ENCODE results near the gene ADARB2. TPM values are rescaled to one million over a fixed set of nuclear protein-coding genes. Genes with fewer than 3 reads are reported as not detected.
A peak's percentile ranks its signal among the peaks of the same experiment; 100 is the strongest.

ADARB2 gene
- polyA plus RNA-seq, 3 donors = not detected

GRCh38 chr10:1241973-1242935 lies 495.1 kb downstream of the ADARB2 start:
- Histone ChIP-seq H3K4me2 (replicated peaks; ENCODE audit: extremely low read depth, low read length, poor library complexity, severe bottlenecking) (no peak overlapping the region), H3K79me2 (ENCODE audit: insufficient read depth, low read length) (no peaks in the 10 kb centered on the region), H3K27me3 (ENCODE audit: control insufficient read depth in 2 of 2, insufficient read depth in 2 of 2, low read length in 2 of 2) (peaks cover 0 to 6% of the 10 kb centered on the region in 2 donors), H3K27ac (ENCODE audit: low read depth in 1 of 2, low read length in 2 of 2) (no peak overlapping the region), H2AFZ (ENCODE audit: insufficient read depth, low read depth, low read length, poor library complexity, severe bottlenecking) (no peak overlapping the region), H3K4me3 (replicated peaks in 1 of 3; ENCODE audit: low read depth in 2 of 3, low read length in 3 of 3) (no peak overlapping the region), H4K20me1 (ENCODE audit: insufficient read depth, low read length) (no peaks in the 10 kb centered on the region), H3K4me1 (ENCODE audit: control insufficient read depth in 1 of 2, insufficient read depth in 2 of 2, low read length in 2 of 2) (no peaks in the 10 kb centered on the region), H3K36me3 (replicated peaks in 1 of 2; ENCODE audit: control insufficient read depth in 1 of 2, insufficient read depth in 2 of 2, low read length in 2 of 2) (no peaks in the 10 kb centered on the region), H3K9ac (ENCODE audit: insufficient read depth, low read length, poor library complexity, severe bottlenecking) (no peak overlapping the region), H3K9me3 (replicated peaks in 1 of 2; ENCODE audit: control insufficient read depth in 1 of 2, insufficient read depth in 1 of 2, low read length in 2 of 2) (peaks cover 0 to 8% of the 10 kb centered on the region in 2 donors)
- Mint-ChIP-seq H3K4me3 (no peak overlapping the region), H3K4me1 (no peaks in the 10 kb centered on the region), H3K27ac (no peak overlapping the region), H3K36me3 (no peaks in the 10 kb centered on the region), H3K27me3 (ENCODE audit: low read depth in 3 of 3) (peaks cover 12 to 20% (median 19%) of the 10 kb centered on the region in 3 donors), H3K9me3 (peaks cover 0 to 8% (median 3%) of the 10 kb centered on the region in 7 donors)
- intact Hi-C loops (cut with micrococcal nuclease) = no loop called here
- no peak for DNase-seq
- WGBS (ENCODE audit: insufficient coverage) = 92% methylated on average over 32 of the region's 34 CpGs
- no peak for TF ChIP-seq CTCF (IDR thresholded peaks at IDR 0.05)

GRCh38 chr10:1241322-1241890 lies 495.9 kb downstream of the ADARB2 start:
- Mint-ChIP-seq H3K27ac (no peak overlapping the region), H3K4me3 (peak overlapping the region in 1 of 2 donors; percentile 46), H3K4me1 (no peaks in the 10 kb centered on the region), H3K9me3 (peaks cover 0 to 8% (median 3%) of the 10 kb centered on the region in 7 donors), H3K36me3 (no peaks in the 10 kb centered on the region), H3K27me3 (ENCODE audit: low read depth in 3 of 3) (peaks cover 12 to 20% (median 19%) of the 10 kb centered on the region in 3 donors)
- Histone ChIP-seq H2AFZ (ENCODE audit: insufficient read depth, low read depth, low read length, poor library complexity, severe bottlenecking) (no peak overlapping the region), H3K9me3 (replicated peaks in 1 of 2; ENCODE audit: control insufficient read depth in 1 of 2, insufficient read depth in 1 of 2, low read length in 2 of 2) (peaks cover 0 to 8% of the 10 kb centered on the region in 2 donors), H3K27me3 (ENCODE audit: control insufficient read depth in 2 of 2, insufficient read depth in 2 of 2, low read length in 2 of 2) (peaks cover 0 to 6% of the 10 kb centered on the region in 2 donors), H3K4me2 (replicated peaks; ENCODE audit: extremely low read depth, low read length, poor library complexity, severe bottlenecking) (no peak overlapping the region), H3K27ac (ENCODE audit: low read depth in 1 of 2, low read length in 2 of 2) (no peak overlapping the region), H3K36me3 (replicated peaks in 1 of 2; ENCODE audit: control insufficient read depth in 1 of 2, insufficient read depth in 2 of 2, low read length in 2 of 2) (no peaks in the 10 kb centered on the region), H3K4me1 (ENCODE audit: control insufficient read depth in 1 of 2, insufficient read depth in 2 of 2, low read length in 2 of 2) (no peaks in the 10 kb centered on the region), H3K4me3 (replicated peaks in 1 of 3; ENCODE audit: low read depth in 2 of 3, low read length in 3 of 3) (no peak overlapping the region), H3K9ac (ENCODE audit: insufficient read depth, low read length, poor library complexity, severe bottlenecking) (no peak overlapping the region), H3K79me2 (ENCODE audit: insufficient read depth, low read length) (no peaks in the 10 kb centered on the region), H4K20me1 (ENCODE audit: insufficient read depth, low read length) (no peaks in the 10 kb centered on the region)
- TF ChIP-seq CTCF (IDR thresholded peaks at IDR 0.05) = no peak
- 94% methylated on average over 16 of the region's 16 CpGs for WGBS (ENCODE audit: insufficient coverage)
- no peak for DNase-seq
- intact Hi-C loops (cut with micrococcal nuclease) = no loop called here
